Inflammatory macrophage treated with lipopolysaccharide for 1 hour (primary cell): Measurements from ENCODE around the gene SFMBT2.

Experiments used
- DNase-seq, 2 donors: peaks; one replicate each; pipeline ENCODE4 v3.0.0-alpha.2; 2020 to 2022

Gene SFMBT2

DNA sequence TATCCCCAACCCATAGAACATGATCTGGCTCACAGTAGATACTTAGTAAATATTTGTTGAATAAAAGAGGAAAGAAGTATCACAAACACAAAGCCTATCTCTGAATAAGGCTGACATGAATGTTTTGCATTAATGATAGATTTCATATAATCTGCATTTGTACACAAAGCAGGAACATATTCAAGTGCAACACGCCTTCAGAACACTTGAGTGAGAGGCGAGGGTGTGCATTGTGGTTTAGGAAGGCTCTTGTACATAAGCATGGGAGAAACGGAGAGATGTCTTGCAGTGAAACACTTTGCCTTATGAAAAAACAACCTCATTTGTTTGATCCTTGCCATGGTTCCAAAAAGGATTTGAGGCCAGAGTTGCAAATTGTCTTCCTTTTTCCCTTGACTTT is 14.1 kb upstream of the SFMBT2 start:
- no peak for DNase-seq

GRCh38 chr10:7424315-7424714 is 13.5 kb upstream of the SFMBT2 start:
- DNase-seq, result no peak

GRCh38 chr10:7423521-7423920 is 12.7 kb upstream of the SFMBT2 start:
- DNase-seq, result no peak

DNA sequence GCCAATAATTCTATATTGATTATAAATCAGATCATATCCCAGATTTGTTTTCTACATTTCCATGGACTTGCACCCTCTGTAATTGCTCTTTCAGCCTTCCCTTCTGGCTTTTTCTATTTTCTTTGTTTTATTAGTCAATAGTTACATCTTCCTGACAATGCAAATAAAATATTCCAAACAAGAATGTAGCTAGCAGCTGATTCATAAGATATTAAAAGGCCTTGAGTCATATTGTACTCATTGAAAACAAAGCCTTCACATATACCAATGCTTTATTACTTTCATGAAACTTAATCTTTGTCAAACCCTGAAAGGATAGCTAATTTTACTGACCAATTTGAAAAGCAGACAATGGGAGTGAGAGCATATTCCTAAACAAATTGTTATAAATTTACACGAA is 10.7 kb upstream of the SFMBT2 start:
- DNase-seq, result no peak

- DNase-seq, result no peak
Measured at GRCh38 chr10:7419998-7420397, 9.2 kb upstream of the SFMBT2 start.

- peak; percentile 41 to 46 for DNase-seq
Measured at GRCh38 chr10:7417807-7418206, 7.0 kb upstream of the SFMBT2 start.

- DNase-seq, result peak in 1 of 2 donors; percentile 69
Measured at GRCh38 chr10:7417103-7417623, 6.3 kb upstream of the SFMBT2 start.

DNA sequence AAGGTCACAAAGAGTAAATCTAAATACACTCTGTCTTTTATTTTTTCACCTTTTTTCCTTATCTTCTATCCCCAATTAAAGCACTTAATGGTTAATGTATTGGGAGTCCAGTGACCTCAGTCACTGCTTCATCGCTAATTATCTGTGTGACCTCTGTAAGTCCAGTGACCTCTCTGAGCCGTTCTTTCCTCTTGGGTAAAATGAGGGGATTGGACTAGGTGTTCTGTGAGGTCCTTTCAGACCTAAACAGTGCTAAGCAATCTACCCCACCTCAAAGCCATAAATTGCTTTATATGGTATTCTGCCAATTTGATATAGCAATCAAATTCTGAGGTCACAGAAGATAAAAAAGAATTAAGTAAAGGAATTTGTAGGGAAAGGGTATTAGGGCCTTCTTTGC is 3.9 kb upstream of the SFMBT2 start:
- DNase-seq, result no peak

GRCh38 chr10:7412928-7413282 is 2.1 kb upstream of the SFMBT2 start:
- no peak for DNase-seq

DNA sequence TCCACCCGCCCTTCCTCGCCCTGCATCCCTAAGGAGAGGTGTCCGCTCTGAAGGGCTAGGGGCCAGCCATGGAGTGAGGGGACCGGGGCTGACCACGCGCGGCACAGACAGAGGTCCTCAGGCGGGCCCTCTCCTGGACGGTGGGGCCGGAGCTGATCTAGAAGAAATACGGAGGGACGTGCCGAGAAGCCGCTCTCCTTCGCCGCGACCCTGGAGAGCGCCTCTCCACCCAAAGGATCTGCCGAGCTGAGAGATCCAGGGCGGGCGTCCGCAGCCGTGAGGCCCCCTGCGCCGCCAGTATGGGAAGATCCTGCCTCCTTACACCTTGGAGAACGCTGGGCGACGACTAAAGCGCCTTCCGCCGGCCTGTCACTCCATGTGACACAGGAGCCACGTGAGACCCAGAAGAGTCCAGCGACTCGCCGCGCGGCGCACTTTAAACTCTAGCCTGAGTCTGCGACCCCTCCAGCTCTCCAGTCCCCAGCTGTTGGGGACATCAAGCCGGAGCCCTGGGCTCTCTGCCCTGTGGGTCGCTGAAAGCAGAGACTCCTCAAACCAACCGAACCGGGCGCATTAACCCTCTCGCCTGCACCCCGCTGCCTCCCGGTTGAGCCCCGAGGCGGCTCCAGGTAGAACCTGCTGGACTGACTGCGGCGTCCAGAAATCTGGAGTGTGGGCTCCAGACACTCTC is 1.5 kb upstream of the SFMBT2 start:
- peak in 1 of 2 donors; percentile 28 for DNase-seq

DNA sequence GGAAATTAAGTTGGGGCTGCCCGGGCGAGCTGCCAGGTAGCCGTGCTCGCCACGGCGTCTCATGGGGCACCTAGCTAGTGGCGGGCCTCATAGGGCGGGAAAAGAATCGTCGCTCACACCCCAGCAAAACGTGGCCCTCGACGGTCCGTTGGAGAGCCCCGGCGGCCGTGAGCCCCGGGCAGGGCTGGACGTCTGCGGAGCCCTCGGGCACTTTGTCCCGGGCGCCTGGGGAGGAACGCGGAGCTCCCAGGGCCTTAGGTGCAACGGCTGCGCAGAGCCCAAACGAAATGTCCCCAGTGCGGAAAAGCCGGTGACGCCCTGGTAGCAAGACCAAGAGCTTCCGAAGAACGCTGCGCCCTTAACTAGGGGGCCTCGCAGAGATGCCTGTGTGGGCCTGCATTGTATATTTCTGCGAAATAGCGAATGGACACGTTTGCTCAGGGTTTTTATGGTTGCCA is 866 bp upstream of the SFMBT2 start:
- no peak for DNase-seq

GRCh38 chr10:7410301-7410861 is 453 bp downstream of the SFMBT2 start:
- DNase-seq, result peak; percentile 37 to 50

- no peak for DNase-seq
Measured at GRCh38 chr10:7409732-7410168, 1.1 kb downstream of the SFMBT2 start.

DNA sequence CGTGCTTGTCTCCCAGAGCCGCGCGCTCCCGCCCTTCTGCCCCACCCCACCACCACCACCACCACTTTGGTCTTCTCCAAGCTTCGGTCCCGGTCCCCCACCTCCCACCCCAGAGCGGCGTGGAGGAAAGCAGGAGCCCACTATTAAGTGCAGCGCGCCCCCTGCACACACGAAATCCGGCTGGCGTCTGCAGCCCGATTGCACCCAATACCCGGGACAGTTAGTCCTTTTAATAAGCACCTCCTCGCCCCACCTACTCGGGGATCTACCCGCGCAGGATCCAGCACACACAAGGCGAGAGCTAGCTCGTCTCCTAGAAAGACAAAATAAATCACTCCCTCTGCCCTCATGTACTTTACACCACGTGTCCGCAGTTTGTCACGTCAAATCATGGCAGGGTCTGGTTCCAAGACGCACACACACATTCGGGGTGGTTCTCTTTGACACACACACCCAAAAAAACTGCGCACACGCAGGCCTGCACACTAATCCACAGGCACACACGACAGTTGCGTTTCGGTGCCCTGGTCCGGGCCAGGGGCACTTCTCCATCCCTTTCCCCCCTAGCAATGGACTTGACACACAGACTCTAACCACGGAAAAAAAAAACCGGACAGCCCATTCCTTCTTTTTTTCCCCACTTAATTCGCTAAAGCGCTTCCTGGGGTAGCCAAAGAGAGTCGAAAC is 1.6 kb downstream of the SFMBT2 start:
- peak in 1 of 2 donors; percentile 34 for DNase-seq

DNA sequence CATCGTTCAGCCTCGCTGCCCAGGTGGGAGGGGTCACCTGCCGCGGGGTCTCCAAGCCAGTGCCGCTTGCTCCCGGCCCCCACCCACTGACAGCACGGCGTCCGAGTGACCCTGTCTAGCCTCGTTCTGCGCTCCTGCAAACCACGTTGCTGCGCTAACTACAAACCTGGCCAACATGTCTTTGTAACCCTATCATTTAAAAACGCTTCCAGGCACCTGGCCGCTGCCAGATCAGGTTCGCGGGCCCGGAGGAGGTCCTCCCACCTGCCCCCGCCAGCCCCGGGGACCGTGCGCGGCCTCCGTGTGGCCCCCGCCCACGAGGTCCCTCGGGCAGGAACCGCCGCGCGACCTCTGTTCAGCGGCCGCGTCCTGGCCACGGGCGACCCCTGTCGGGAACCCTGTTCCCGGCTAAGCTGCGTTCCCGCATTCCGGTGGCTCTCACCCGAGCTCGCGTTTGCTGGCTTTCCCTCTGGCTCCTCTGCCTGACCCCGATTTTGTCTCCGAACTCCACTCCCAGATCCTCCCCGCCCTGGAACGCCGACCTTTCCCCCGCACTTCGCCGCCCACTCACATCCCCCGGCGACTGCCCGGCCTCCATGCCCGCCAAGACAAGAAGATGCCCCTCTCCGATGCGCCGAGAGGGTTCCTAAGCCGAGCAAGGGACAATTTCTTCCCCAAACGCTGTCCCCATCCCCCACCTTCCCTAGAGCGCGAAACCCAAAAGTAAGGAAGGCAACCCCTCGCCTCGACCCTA is 2.4 kb downstream of the SFMBT2 start:
- peak; percentile 42 to 49 for DNase-seq

GRCh38 chr10:7407368-7408290 is 3.2 kb downstream of the SFMBT2 start:
- DNase-seq, result peak in 1 of 2 donors; percentile 25

GRCh38 chr10:7406712-7407333 is 4.0 kb downstream of the SFMBT2 start:
- no peak for DNase-seq

DNA sequence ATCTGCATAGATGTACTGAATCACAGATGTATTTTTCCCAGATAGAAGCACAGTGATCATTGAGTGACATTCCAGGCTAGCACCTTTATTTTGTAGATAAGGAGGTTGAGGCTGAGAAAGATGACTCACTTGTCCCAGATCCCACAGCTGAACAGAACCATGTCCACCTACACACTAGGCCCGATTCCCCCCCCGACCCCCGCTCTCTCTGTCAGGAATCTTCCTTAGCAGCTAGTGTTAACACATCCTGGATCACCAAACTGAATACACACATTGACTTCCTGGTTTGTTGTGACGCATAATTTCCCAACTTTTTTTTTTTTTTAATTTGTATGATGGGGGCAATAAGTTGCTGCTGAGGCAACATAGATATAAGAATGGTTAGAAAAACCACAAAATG is 5.2 kb downstream of the SFMBT2 start:
- peak; percentile 59 to 66 for DNase-seq

- peak in 1 of 2 donors; percentile 29 for DNase-seq
Measured at GRCh38 chr10:7403620-7404019, 7.2 kb downstream of the SFMBT2 start.

DNA sequence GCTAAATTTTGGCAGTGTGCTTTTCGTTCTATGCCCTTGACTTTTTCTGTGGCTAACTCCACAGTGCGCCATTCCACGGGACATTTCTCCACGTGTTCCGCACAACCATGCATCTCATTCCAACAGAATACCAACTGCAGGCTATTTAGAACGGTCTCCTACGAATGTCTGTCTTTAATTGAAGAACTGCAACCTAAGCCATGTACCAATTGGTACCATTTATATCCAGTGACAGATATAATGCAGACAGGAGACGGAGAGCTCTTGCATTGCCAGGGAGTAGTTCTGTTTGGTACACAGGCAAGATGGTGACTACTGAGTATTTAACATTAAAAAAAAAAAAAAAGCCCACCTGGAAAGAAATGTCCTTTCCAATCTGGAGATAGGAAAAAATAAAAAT is 9.1 kb downstream of the SFMBT2 start:
- no peak for DNase-seq

DNA sequence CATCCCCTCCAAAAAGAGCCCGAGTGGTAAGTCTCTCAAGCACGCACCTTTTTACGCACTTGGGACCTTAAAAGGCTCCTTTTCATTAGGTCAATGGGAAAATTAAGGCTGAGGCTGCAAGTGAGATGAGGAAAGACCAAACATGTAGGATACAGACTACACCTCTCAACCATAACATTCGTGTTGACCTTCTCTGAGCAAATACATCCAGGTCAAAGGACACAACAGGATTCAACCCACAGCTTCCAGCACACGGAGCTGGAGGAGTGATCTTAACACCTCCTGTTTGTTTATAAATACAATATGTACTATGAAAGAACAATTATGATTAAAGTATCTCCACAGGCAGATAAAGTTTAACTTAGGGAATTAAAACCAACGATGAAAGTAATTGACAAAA is 9.7 kb downstream of the SFMBT2 start:
- no peak for DNase-seq
